GM18951 (cell line): ENCODE data around the gene MYO3B.
"Not testable (repeated sequence)": the region's sequence is repeated elsewhere in the genome, so short reads cannot be mapped to it uniquely, and the experiment has no call there.

Source experiments
- POLR2A ChIP-seq: IDR thresholded peaks from 4 replicates; pipeline ENCODE4 v1.6.1; 2011; ENCODE audit warnings: mild to moderate bottlenecking; ENCODE audit not compliant: insufficient read length, insufficient read depth; ENCODE audit errors: extremely low read depth
- in situ Hi-C: fragments of 300-500 bp; cut with MboI; formaldehyde crosslinking; loops from one replicate; pipeline ENCODE4 v1.12.0; 2022; ENCODE audit warnings: low sequenced_read_pairs, mixed read lengths, inconsistent platforms; ENCODE audit not compliant: unreplicated experiment

MYO3B gene

DNA sequence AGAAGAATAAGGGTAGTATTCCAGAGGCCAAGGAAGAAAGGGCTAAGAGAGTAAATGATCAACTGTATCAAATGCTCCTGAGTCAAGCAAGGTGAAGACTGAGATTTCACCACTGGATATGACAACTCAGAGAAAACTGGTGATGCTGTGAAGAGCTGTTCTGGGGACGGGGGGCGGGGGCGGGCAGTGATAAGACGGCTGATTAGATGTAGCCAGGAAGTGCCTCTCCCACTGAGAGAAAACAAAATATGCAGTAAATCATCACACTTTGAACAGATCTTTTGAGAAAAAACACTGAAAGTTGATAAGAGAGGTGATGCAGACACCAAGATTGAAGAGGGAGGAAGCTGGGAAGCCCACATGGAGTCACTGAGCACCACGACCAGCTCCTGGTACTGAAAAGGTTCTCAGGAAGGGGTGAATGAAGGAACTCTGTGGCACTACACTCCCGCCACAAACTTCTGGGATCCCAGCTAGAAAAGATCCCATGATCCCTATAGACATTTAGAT is 75.8 kb downstream of the MYO3B start:
- no peak for TF ChIP-seq POLR2A
- in situ Hi-C loops, result no loop called here

DNA sequence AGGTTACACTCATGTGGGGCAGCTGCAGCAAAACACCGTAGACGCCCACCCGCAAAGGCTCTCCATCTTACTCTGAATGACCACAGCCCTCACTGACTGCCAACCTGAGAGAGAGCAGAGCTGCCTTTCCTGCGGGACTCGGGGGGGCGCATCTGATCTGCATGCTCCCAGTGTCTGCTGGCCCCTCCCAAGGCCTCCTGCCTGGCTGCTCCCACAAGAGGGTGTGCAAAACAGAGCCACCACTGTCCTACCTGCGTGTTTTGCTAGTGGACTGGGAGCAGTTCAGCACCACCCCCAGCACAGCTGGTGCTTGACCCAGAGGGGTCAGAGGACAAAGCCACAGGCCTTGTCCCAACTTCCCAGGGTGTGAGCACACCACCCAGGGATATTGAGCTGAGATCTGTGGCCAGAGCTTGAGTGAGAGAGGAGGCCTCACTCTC is 76.4 kb downstream of the MYO3B start:
- in situ Hi-C loops, result no loop called here
- TF ChIP-seq POLR2A, result no peak

DNA sequence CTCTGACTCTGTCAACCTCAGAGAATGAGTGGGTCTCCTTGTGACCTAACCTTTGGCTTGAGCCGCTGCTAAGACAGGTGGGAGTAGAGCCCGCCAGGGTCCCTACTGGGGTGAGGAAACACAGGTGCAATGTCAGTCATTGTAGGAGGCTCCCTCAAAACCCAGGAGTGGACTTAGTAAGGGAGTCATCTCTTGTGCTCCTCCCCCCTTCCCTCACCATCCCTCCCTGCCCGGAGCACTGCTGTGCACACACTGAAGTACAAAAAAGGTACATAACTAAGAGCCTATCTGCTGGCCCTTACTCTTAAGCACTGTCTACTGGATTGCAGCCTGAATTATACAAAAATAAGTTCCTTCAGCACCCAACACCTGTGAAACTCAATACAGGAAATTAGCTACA is 77.2 kb downstream of the MYO3B start:
- in situ Hi-C loops, result no loop called here
- no peak for TF ChIP-seq POLR2A

DNA sequence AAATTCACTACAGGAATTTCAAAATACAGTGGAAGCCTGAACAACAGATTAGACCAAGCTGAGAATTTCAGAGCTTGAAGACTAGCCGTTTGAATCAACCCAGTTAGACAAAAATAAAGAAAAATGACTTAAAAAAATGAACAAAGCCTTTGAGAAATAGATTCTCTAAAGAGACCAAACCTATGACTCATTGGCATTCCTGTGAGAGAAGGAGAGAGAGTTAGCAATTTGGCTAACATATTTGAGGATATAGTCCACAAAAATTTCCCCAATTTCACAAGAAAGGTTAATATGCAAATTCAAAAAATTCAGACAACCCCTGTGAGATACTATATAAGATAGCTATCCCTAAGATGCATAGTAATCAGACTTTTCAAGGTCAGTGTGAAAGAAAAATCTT is 78.0 kb downstream of the MYO3B start:
- TF ChIP-seq POLR2A, result no peak
- in situ Hi-C loops, result no loop called here

DNA sequence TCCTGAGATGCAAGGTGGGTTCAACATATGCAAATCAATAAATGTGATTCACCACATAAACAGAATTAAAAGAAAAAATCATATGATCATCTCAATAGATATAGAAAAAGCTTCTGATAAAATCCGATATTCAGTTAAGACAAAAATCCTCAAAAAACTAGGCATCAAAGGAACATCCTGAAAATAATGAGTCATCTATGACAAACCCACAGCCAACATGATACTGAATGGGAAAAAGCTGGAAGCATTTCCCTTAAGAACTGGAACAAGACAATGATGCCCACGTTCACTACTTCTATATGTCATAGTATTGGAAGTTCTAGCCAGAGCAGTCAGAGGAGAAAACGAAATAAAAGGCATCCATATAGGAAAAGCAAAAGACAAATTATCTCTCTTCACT is 80.4 kb downstream of the MYO3B start:
- in situ Hi-C loops, result no loop called here
- TF ChIP-seq POLR2A, result no peak

DNA sequence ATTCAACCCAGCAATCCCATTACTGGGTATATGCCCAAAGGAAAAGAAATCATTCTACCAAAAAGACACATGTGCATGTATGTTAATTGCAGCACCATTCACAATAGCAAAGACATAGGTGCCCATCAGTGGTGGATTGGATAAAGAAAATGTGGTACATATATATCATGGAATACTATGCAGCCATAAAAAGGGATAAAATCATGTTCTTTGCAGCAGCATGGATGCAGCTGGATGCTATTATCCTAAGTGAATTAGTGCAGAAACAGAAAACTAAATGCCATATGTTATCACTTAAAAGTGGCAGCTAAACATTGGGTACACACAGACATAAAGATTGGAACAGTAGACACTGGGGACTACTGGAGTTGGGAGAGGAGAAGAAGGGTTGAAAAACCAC is 82.2 kb downstream of the MYO3B start:
- TF ChIP-seq POLR2A, result no peak
- in situ Hi-C loops, result no loop called here

DNA sequence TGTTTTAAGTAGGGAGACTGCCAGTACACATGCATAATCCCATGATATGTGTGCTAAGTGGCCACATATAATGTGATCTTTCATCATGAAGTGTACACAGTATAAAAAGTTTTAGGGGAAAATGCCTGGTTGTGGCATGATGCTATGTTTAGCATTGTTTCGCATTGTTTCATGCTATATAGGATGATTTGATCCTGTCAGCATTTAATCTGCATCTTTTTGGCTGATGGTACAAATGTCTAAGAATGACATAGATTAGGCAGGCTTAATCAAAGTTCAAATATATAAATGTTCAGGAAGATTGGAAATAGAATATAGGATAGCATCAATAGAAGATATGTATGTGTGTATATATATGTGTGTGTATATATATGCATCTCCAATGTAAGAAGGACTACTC is 83.6 kb downstream of the MYO3B start:
- no peak for TF ChIP-seq POLR2A
- in situ Hi-C loops, result no loop called here

DNA sequence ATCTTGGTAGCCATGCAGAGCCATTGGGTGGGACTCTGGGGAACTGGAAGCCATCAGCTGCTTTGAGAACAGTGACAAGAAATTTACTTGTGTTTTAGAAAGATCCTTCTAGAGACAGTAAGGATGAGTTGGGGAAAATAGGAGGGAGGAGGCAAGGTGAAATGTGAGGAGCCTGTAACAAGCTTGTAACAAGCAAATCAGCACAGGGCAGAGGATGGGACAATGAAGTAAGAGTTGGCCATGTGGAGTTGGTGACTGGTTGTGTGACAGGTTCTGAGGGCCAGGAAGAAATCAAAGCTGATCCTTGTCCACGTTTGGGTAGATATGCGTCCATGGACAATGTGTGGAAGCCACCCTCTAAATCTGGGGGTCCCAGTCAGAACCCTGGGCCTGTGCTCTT is 84.4 kb downstream of the MYO3B start:
- in situ Hi-C loops, result no loop called here

DNA sequence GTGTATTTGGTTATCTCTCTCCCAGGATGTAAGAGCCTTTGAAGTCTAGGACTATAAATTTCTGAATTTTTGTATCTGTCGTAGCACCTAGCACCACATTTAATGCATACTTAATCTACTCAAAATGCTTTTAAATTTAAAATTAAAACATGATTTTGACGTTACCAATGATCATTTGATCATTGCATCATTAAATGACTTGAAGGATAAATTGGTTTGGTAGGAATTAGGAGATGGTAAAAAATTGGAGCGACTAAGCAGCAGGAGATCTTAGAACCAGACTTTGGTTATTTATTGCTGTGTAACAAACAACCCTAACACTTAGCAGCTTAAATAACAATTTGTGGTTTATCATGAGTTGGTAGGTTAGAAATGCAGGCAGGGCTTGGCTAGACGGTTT is 84.9 kb downstream of the MYO3B start:
- in situ Hi-C loops, result no loop called here
- no peak for TF ChIP-seq POLR2A

More for the DNA sequence above, 84.4 kb downstream of the MYO3B start:
- no peak for TF ChIP-seq POLR2A

DNA sequence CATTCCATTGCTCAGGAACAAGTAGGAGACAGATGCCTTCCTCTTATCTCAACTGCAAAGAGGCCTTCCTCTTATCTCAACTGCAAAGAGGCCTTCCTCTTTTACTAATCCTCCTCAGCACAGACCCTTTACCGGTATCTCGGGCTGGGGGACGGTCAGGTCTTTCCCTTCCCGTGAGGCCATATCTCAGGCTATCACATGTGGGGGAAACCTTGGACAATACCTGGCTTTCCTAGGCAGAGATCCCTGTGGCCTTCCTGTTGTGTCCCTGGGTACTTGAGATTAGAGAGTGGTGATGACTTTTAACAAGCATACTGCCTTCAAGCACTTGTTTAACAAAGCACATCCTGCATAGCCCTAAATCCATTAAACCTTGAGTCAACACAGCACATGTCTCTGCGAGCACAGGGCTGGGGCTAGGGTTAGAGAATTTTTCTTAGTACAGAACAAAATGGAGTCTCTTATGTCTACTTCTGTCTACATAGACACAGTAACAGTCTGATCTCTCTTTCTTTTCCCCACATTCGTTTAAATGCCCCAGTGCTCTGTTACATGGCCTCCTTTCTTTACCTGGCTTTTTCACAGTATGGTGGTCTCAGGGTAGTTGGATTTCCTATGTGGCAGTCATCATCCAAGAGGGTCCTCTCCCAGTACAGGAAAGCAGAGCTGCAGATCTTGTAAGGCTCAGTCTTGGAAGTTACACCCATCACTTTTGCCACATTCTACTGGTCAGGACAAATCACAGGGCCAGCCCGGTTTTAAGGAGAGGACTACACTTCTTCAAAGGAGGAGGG is 86.0 kb downstream of the MYO3B start:
- in situ Hi-C loops, result not testable (repeated sequence)

DNA sequence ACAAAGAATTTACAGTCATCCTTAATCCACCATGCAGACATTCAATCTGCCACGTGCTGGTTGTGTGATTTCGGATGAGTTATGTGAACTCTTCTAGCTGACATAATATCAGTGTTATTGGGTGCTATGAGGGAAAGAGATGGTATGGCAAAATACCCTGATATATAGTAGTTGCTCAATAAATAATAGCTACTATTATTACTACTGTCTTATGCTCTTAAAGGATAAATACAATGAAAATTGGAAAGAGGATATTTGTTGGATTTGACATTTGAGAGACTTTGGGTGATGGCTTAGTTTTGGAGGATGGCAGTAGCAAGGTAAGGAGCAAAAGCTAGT is 86.5 kb downstream of the MYO3B start:
- no peak for TF ChIP-seq POLR2A
- in situ Hi-C loops, result no loop called here

DNA sequence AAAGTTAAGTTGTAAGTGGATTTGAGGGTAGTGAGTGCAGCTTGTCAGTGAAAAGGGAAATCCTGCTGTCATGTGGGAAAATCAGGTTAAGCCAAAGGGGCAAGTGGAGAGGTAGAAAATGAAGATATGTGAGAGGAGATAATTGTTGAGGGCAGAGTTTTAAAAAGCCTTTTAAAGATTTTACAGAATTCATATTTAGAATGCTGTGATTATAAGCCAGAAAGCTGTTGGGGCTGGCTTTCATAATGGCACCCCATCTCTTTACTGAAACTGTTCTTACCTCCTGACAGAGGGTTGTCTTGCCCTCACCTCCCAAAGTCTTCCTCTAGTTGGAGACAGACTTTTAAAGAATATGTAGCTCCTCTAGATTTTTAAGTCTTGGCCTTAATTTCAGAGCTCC is 86.9 kb downstream of the MYO3B start:
- no peak for TF ChIP-seq POLR2A
- in situ Hi-C loops, result no loop called here

DNA sequence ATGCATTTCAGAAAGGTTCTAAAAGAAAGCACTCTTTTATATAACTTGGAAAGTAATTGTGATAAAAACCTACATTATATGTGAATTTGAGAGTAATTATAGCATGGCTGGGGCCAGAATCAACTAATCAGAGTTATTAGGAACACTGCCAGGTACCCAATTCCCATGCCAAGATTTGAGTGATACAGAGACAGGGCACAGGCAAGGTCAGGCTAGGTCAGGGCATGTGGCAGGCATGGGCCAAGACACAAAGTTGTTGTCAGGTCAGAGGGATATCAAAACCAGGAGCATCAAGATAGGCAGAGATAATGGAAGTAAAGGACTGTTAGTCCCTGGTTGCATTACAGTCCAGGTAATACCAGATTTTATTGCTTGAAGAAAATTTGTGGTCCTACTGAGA is 87.4 kb downstream of the MYO3B start:
- TF ChIP-seq POLR2A, result no peak
- in situ Hi-C loops, result no loop called here

DNA sequence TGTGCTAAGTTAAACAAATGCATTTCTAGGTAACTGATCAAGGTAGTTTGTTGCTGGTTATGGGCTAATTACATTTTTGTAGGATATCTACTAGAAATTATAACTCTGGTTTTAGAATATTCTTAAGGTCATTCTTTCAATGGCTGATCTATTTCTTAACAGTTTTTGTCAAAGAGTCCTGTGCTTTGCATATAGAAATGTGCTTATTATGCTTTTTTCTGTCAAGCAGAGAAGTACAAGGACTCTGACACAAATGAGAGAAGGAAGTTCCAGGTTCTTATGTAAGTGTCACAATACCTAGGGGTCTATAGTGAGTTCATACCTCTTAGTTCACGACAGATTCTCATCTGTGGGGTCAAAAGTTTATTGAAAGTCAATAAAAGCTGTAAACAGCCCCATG is 88.4 kb downstream of the MYO3B start:
- in situ Hi-C loops, result no loop called here
- TF ChIP-seq POLR2A, result no peak

DNA sequence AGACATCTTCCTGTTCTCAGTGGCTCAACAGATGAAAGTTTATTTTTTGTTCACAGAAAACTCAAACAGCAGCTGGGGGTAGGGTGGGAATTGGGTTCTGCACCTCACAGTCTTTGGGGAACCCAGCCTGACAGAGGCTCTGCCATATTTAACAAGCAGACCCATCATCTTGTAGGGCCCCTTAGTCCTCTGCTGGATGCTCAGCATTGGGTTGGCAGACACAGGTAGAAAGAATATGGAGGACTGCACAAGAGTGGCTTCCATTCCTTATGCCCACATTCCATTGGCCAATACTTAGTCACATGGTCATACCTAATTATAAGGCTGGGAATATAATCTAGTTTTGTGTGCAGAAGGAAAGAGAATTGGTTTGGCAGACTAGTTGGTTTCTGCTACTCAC is 89.1 kb downstream of the MYO3B start:
- in situ Hi-C loops, result no loop called here
- TF ChIP-seq POLR2A, result no peak

DNA sequence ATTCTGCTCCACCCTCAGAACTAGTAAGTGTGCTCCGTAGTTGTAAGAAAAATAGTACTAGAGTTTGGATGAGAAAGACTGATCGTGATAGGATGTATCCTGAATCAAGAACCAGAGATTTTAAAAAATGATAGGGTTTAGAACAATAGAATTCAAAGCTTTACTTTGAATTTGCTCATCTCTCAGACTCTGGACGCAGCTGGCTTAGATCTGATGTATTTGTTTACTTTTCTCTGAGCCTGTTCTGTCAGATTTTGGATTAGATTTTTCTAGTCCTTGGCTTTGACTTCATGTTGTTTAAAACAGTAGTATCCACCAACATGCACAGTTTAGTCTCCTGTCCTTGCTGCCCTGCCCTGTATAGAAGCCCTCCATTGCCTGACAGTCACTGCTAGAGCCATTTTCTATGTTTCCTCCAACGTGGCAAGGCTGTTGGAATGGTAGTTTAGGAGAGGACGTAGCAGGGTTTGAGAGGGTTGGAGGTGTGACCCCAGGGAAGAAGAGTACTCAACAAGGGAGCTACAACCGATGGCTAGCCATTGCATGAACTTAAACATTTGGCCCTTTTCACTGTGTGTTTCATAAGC is 92.4 kb downstream of the MYO3B start:
- TF ChIP-seq POLR2A, result no peak
- in situ Hi-C loops, result no loop called here
